ENCODE data around the gene MAGEA1. TPM values are rescaled to one million over a fixed set of nuclear protein-coding genes. Genes with fewer than 3 reads are reported as not detected.

The MAGEA1 gene
- total and polyA plus RNA-seq, 2 donors from 2014 or later: not detected

GRCh38 chrX:153181822-153182221 lies 2.7 kb downstream of the MAGEA1 start:
- intact Hi-C loops (cut with DNase I): no loop called here
- TF ChIP-seq CTCF (IDR thresholded peaks at IDR 0.05; ENCODE audit: borderline replicate concordance, extremely low read depth, insufficient read depth): no peak
- Histone ChIP-seq H3K36me3 (ENCODE audit: control insufficient read depth in 2 of 3, insufficient read depth in 3 of 3, low read length in 3 of 3) (no peaks in the 10 kb centered on the region), H3K4me1 (ENCODE audit: control insufficient read depth in 2 of 3, insufficient read depth in 2 of 3, low read depth in 1 of 3, low read length in 3 of 3) (no peaks in the 10 kb centered on the region), H3K27ac (ENCODE audit: low read depth in 2 of 2, low read length in 2 of 2) (no peak overlapping the region), H3K27me3 (ENCODE audit: control insufficient read depth, insufficient read depth, low read length) (no peaks in the 10 kb centered on the region), H3K9me3 (ENCODE audit: control insufficient read depth in 2 of 3, insufficient read depth in 1 of 3, low read length in 3 of 3) (no peaks in the 10 kb centered on the region), H3K9ac (ENCODE audit: low read length in 3 of 3) (no peak overlapping the region), H3K4me3 (ENCODE audit: low read length in 3 of 3) (no peak overlapping the region)
- no peak for FAIRE-seq
- DNase-seq: no peak

- no peak for DNase-seq
- Histone ChIP-seq H3K4me1 (ENCODE audit: control insufficient read depth in 2 of 3, insufficient read depth in 2 of 3, low read depth in 1 of 3, low read length in 3 of 3) (no peaks in the 10 kb centered on the region), H3K4me3 (ENCODE audit: low read length in 3 of 3) (no peak overlapping the region), H3K27me3 (ENCODE audit: control insufficient read depth, insufficient read depth, low read length) (no peaks in the 10 kb centered on the region), H3K36me3 (ENCODE audit: control insufficient read depth in 2 of 3, insufficient read depth in 3 of 3, low read length in 3 of 3) (no peaks in the 10 kb centered on the region), H3K27ac (ENCODE audit: low read depth in 2 of 2, low read length in 2 of 2) (no peak overlapping the region), H3K9me3 (ENCODE audit: control insufficient read depth in 2 of 3, insufficient read depth in 1 of 3, low read length in 3 of 3) (no peaks in the 10 kb centered on the region), H3K9ac (ENCODE audit: low read length in 3 of 3) (no peak overlapping the region)
- TF ChIP-seq CTCF (IDR thresholded peaks at IDR 0.05; ENCODE audit: borderline replicate concordance, extremely low read depth, insufficient read depth): no peak
- intact Hi-C loops (cut with DNase I): no loop called here
- no peak for FAIRE-seq
These were observed 5.7 kb downstream of the MAGEA1 start for GRCh38 chrX:153184787-153185186.

GRCh38 chrX:153190381-153190780 lies 11.3 kb downstream of the MAGEA1 start:
- DNase-seq: peak in 3 of 5 donors; percentile 26 to 63 (median 54)
- Histone ChIP-seq H3K4me1 (ENCODE audit: control insufficient read depth in 2 of 3, insufficient read depth in 2 of 3, low read depth in 1 of 3, low read length in 3 of 3) (no peaks in the 10 kb centered on the region), H3K4me3 (ENCODE audit: low read length in 3 of 3) (no peak overlapping the region), H3K27ac (ENCODE audit: low read depth in 2 of 2, low read length in 2 of 2) (no peak overlapping the region), H3K36me3 (ENCODE audit: control insufficient read depth in 2 of 3, insufficient read depth in 3 of 3, low read length in 3 of 3) (no peaks in the 10 kb centered on the region), H3K27me3 (ENCODE audit: control insufficient read depth, insufficient read depth, low read length) (no peaks in the 10 kb centered on the region), H3K9me3 (ENCODE audit: control insufficient read depth in 2 of 3, insufficient read depth in 1 of 3, low read length in 3 of 3) (no peaks in the 10 kb centered on the region), H3K9ac (ENCODE audit: low read length in 3 of 3) (no peak overlapping the region)
- no peak for TF ChIP-seq CTCF (IDR thresholded peaks at IDR 0.05; ENCODE audit: borderline replicate concordance, extremely low read depth, insufficient read depth)
- intact Hi-C loops (cut with DNase I): no loop called here
- no peak for FAIRE-seq

GRCh38 chrX:153200462-153200861 lies 21.4 kb downstream of the MAGEA1 start:
- TF ChIP-seq CTCF (IDR thresholded peaks at IDR 0.05; ENCODE audit: borderline replicate concordance, extremely low read depth, insufficient read depth): no peak
- Histone ChIP-seq H3K4me1 (ENCODE audit: control insufficient read depth in 2 of 3, insufficient read depth in 2 of 3, low read depth in 1 of 3, low read length in 3 of 3) (no peaks in the 10 kb centered on the region), H3K36me3 (ENCODE audit: control insufficient read depth in 2 of 3, insufficient read depth in 3 of 3, low read length in 3 of 3) (no peaks in the 10 kb centered on the region), H3K9ac (ENCODE audit: low read length in 3 of 3) (no peak overlapping the region), H3K9me3 (ENCODE audit: control insufficient read depth in 2 of 3, insufficient read depth in 1 of 3, low read length in 3 of 3) (no peaks in the 10 kb centered on the region), H3K4me3 (ENCODE audit: low read length in 3 of 3) (no peak overlapping the region), H3K27ac (ENCODE audit: low read depth in 2 of 2, low read length in 2 of 2) (no peak overlapping the region), H3K27me3 (ENCODE audit: control insufficient read depth, insufficient read depth, low read length) (no peaks in the 10 kb centered on the region)
- intact Hi-C loops (cut with DNase I): no loop called here
- DNase-seq: no peak
- no peak for FAIRE-seq

All from kidney (tissue), 14 donors.